Mucosa of rectum (tissue), 2 donors: ENCODE results near the gene ARHGAP19.

ENCODE experiments used
- H3K27ac ChIP-seq, 2 donors: one replicate each; pipeline ENCODE4 v1.7.0; 2013; ENCODE audit warnings: inconsistent platforms in 2 of 2, low read depth in 2 of 2, low read length in 2 of 2
- H3K27me3 ChIP-seq, 2 donors: one replicate each; pipeline ENCODE4 v1.7.0; 2013; ENCODE audit warnings: low read length in 2 of 2; ENCODE audit not compliant: control insufficient read depth in 2 of 2, insufficient read depth in 2 of 2
- H3K36me3 ChIP-seq, 2 donors: one replicate each; pipeline ENCODE4 v1.7.0; 2013; ENCODE audit warnings: low read length in 2 of 2; ENCODE audit not compliant: control insufficient read depth in 2 of 2, insufficient read depth in 2 of 2
- H3K4me1 ChIP-seq, 2 donors: one replicate each; pipeline ENCODE4 v1.7.0; 2013; ENCODE audit warnings: low read length in 2 of 2, mild to moderate bottlenecking in 1 of 2; ENCODE audit not compliant: control insufficient read depth in 2 of 2, insufficient read depth in 2 of 2
- H3K4me3 ChIP-seq, 2 donors: one replicate each; pipeline ENCODE4 v1.7.0; 2013; ENCODE audit warnings: low read length in 2 of 2
- H3K9ac ChIP-seq, 2 donors: one replicate each; pipeline ENCODE4 v1.7.0; 2013; ENCODE audit warnings: low read length in 2 of 2, low read depth in 1 of 2, mild to moderate bottlenecking in 1 of 2
- H3K9me3 ChIP-seq, 2 donors: one replicate each; pipeline ENCODE4 v1.7.0; 2013; ENCODE audit warnings: low read length in 2 of 2; ENCODE audit not compliant: control insufficient read depth in 2 of 2
- donor health status: healthy.
- donor health status: Normal muscosa, but diverticular disease.

ARHGAP19 gene

GRCh38 chr10:97263971-97264370, 28.5 kb downstream of the ARHGAP19 start:
- Histone ChIP-seq H3K4me1 (peaks cover 4% of the 10 kb centered on the region in 2 donors), H3K27ac (no peak overlapping the region), H3K36me3 (peaks cover 0 to 2% of the 10 kb centered on the region in 2 donors), H3K9me3 (no peaks in the 10 kb centered on the region), H3K9ac (no peak overlapping the region), H3K4me3 (no peak overlapping the region), H3K27me3 (no peaks in the 10 kb centered on the region)

GRCh38 chr10:97261656-97262055, 30.8 kb downstream of the ARHGAP19 start:
- Histone ChIP-seq H3K9ac (no peak overlapping the region), H3K4me3 (no peak overlapping the region), H3K9me3 (no peaks in the 10 kb centered on the region), H3K36me3 (peaks cover 0 to 2% of the 10 kb centered on the region in 2 donors), H3K4me1 (peaks cover 7% of the 10 kb centered on the region in 2 donors), H3K27ac (no peak overlapping the region), H3K27me3 (no peaks in the 10 kb centered on the region)

DNA sequence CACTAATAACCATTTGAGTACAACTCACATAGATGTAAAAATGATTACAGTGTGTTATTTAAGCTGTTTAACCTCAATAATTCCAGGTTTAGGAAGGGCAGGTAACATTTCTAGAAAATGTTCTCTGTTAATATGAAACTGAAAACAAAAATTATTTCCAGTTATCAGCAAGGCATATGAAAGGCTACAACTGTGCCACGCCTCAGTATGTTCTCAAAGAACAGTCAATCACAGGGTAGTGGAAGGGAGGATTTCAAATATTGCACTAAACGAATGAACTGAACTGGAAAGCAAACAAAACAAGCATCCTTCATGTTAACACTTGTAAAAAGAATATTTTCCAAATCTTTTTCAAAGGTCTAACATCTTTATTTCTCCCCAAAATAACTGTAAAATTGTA, 31.3 kb downstream of the ARHGAP19 start:
- Histone ChIP-seq H3K36me3 (peaks cover 0 to 2% of the 10 kb centered on the region in 2 donors), H3K27ac (no peak overlapping the region), H3K9ac (no peak overlapping the region), H3K4me3 (no peak overlapping the region), H3K27me3 (no peaks in the 10 kb centered on the region), H3K9me3 (no peaks in the 10 kb centered on the region), H3K4me1 (peaks cover 7% of the 10 kb centered on the region in 2 donors)

- peak overlapping the region; percentile 19 to 26 for H3K27ac ChIP-seq
- H3K9ac ChIP-seq, result no peak overlapping the region
- no peaks in the 10 kb centered on the region for H3K9me3 ChIP-seq
- H3K4me1 ChIP-seq, result peaks cover 7% of the 10 kb centered on the region in 2 donors
- H3K27me3 ChIP-seq, result no peaks in the 10 kb centered on the region
- no peak overlapping the region for H3K4me3 ChIP-seq
- peaks cover 5 to 8% of the 10 kb centered on the region in 2 donors for H3K36me3 ChIP-seq
Observed at GRCh38 chr10:97259119-97259518, 33.3 kb downstream of the ARHGAP19 start.

- Histone ChIP-seq H3K4me1 (peaks cover 7% of the 10 kb centered on the region in 2 donors), H3K36me3 (peaks cover 5 to 10% of the 10 kb centered on the region in 2 donors), H3K9me3 (no peaks in the 10 kb centered on the region), H3K27me3 (no peaks in the 10 kb centered on the region), H3K4me3 (no peak overlapping the region), H3K27ac (no peak overlapping the region), H3K9ac (no peak overlapping the region)
Observed at GRCh38 chr10:97256356-97256755, 36.1 kb downstream of the ARHGAP19 start.

DNA sequence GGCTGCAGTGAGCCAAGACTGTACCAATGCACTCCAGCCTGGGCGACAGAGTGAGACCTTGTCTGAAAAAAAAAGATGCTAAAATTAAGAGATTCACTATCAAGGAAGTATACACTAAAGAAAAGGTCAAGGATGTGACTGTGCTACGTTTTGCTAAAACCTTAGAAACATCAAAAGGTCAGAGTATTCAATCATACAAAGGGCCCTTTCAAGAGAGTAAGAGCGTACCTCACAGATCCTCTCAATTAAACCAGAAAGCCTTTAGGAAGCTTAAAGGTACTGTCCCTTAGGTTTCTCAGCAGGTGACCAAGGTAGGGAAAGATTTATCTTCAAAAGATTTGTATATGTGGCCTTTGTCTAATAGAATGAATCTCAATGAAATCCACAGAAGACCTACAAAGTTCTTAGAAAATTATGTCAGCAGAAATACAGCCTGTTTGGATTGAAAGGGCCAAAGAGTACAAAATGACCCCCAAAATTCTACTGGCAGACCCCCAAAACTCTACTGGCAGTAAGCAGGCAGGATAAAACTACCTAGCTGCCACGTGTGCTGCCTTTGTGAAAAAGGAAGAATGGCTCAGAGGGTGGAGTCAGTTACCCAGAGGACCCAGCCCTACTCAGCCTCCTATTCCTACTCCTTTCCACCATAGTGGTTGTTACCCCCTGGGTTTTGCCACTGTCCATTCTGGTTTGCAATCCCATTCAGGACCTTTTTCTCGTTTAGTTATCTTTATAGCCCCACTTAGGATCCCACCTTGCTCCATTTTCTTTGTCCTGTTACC, 36.7 kb downstream of the ARHGAP19 start:
- H3K36me3 ChIP-seq, result peaks cover 5 to 10% of the 10 kb centered on the region in 2 donors
- H3K27me3 ChIP-seq, result no peaks in the 10 kb centered on the region
- no peak overlapping the region for H3K4me3 ChIP-seq
- H3K27ac ChIP-seq, result no peak overlapping the region
- H3K4me1 ChIP-seq, result peaks cover 3 to 7% of the 10 kb centered on the region in 2 donors
- no peaks in the 10 kb centered on the region for H3K9me3 ChIP-seq
- no peak overlapping the region for H3K9ac ChIP-seq

DNA sequence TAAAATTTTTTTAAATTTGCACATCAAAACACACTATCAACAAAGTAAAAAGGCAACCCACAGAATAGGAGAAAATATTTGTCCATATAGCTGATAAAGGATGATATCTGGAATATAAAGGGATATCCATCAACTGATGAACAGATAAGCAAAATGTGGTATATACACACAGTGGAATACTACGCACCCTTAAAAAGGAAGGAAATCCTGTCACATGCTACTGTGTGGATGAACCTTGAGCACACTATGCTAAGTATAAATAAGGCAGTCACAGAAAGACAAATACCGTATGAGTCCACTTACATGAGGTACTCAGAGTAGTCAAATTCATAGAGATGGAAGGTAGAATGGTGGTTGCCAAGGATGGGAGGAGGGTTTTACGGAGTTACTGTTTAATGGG, 37.7 kb downstream of the ARHGAP19 start:
- no peak overlapping the region for H3K27ac ChIP-seq
- H3K27me3 ChIP-seq, result no peaks in the 10 kb centered on the region
- peaks cover 5 to 10% of the 10 kb centered on the region in 2 donors for H3K36me3 ChIP-seq
- no peak overlapping the region for H3K4me3 ChIP-seq
- H3K9me3 ChIP-seq, result no peaks in the 10 kb centered on the region
- peaks cover 3 to 7% of the 10 kb centered on the region in 2 donors for H3K4me1 ChIP-seq
- H3K9ac ChIP-seq, result no peak overlapping the region

DNA sequence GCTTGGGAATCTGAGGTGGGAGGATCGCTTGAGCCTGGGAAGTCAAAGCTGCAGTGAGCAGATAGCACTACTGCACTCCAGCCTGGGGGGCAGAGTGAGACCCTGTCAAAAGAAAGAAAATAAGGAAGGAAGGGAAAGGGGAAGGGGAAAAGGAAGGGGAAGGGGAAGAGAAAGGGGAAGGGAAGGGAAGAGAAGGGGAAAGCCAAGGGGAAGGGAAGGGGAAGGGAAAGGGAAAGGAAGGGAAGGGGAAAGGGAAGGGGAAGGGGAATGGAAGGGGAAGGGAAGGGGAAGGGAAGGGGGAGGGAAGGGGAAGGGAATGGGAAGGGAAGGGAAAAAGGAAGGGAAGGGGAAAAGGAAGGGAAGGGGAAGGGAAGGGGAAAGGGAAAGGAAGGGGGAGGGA, 41.5 kb downstream of the ARHGAP19 start:
- H3K9ac ChIP-seq, result no peak overlapping the region
- H3K27me3 ChIP-seq, result no peaks in the 10 kb centered on the region
- no peaks in the 10 kb centered on the region for H3K9me3 ChIP-seq
- H3K4me3 ChIP-seq, result no peak overlapping the region
- peaks cover 5 to 10% of the 10 kb centered on the region in 2 donors for H3K36me3 ChIP-seq
- H3K4me1 ChIP-seq, result no peaks in the 10 kb centered on the region
- H3K27ac ChIP-seq, result no peak overlapping the region

DNA sequence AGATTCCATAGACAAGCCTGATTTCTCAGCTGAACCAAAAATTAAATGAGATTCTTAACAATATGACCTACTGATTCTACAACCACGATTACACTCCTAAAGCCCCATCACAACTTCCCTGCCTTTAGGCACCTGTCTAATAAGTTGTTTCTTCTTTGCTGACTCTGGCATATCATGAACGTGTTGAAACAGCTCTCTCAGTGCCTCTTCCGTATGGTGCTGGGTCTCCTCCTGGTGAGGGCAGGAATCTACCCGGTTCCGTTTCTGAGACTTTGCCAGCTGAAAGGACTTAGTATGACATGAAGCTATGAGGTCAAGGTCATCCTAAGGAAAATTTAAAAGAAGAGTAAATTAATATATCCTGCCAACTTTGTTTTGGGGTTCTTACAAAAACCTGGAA, 48.6 kb downstream of the ARHGAP19 start:
- Histone ChIP-seq H3K27me3 (no peaks in the 10 kb centered on the region), H3K27ac (no peak overlapping the region), H3K36me3 (peaks cover 2 to 5% of the 10 kb centered on the region in 2 donors)

DNA sequence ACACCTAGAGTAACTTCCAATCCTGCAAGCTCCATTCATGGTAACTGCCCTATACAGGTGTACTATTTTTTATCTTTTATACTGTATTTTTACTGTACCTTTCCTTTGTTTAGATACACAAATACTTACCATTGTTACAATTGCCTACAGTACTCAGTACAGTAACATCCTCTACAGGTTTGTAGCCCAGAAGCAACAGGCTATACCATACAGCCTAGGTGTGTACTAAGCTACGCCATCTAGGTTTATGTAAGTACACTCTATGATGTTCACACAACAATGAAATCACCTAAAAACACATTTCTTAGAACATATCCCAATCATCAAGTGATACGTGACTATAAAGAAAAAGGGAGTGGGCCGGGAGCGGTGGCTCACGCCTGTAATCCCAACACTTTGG, 53.6 kb downstream of the ARHGAP19 start:
- H3K27ac ChIP-seq, result no peak overlapping the region
- H3K4me1 ChIP-seq, result no peaks in the 10 kb centered on the region
- H3K27me3 ChIP-seq, result no peaks in the 10 kb centered on the region
- H3K4me3 ChIP-seq, result no peak overlapping the region
- peaks cover 1 to 7% of the 10 kb centered on the region in 2 donors for H3K36me3 ChIP-seq
- H3K9ac ChIP-seq, result no peak overlapping the region
- no peaks in the 10 kb centered on the region for H3K9me3 ChIP-seq

More for the DNA sequence above, 48.6 kb downstream of the ARHGAP19 start:
- no peak overlapping the region for H3K9ac ChIP-seq
- no peaks in the 10 kb centered on the region for H3K9me3 ChIP-seq
- H3K4me1 ChIP-seq, result no peaks in the 10 kb centered on the region
- H3K4me3 ChIP-seq, result no peak overlapping the region
